MM.1S (cell line): ENCODE measurements around the gene ADAMTS3.

ENCODE experiments used
- DNase-seq: peaks from one replicate; pipeline ENCODE4 v3.0.0-alpha.2; 2015
- H2AFZ ChIP-seq: fragments of 300-600 bp; sonication (generic); 2 replicates; pipeline ENCODE4 v1.6.0; 2016; ENCODE audit warnings: antibody characterized with exemption, low read length
- H3F3A ChIP-seq: fragments of 300-600 bp; sonication (generic); 2 replicates; pipeline ENCODE4 v1.6.1; 2016; ENCODE audit warnings: mild to moderate bottlenecking, antibody characterized with exemption, low read length, moderate library complexity, mixed read lengths; ENCODE audit not compliant: insufficient read depth
- H3K27ac ChIP-seq: fragments of 300-600 bp; sonication (generic); 2 replicates; pipeline ENCODE4 v1.5.1; 2016; ENCODE audit warnings: mild to moderate bottlenecking, low read length
- H3K27me3 ChIP-seq: fragments of 300-600 bp; sonication (generic); replicated peaks from 2 replicates; pipeline ENCODE4 v1.6.0; 2016; ENCODE audit warnings: low read length; ENCODE audit not compliant: insufficient read depth
- H3K36me3 ChIP-seq: fragments of 300-600 bp; sonication (generic); replicated peaks from 2 replicates; pipeline ENCODE4 v1.6.1; 2016; ENCODE audit warnings: mild to moderate bottlenecking, low read length, mixed read lengths; ENCODE audit not compliant: insufficient read depth
- H3K4me1 ChIP-seq: fragments of 300-600 bp; sonication (generic); 2 replicates; pipeline ENCODE4 v1.6.1; 2016; ENCODE audit warnings: low read length, mixed read lengths
- H3K4me2 ChIP-seq: fragments of 300-600 bp; sonication (generic); 2 replicates; pipeline ENCODE4 v1.6.0; 2016; ENCODE audit warnings: low read depth, low read length
- H3K4me3 ChIP-seq: fragments of 300-600 bp; sonication (generic); 2 replicates; pipeline ENCODE4 v1.5.1; 2016; ENCODE audit warnings: low read length, mixed read lengths
- H3K79me2 ChIP-seq: fragments of 300-600 bp; sonication (generic); 2 replicates; pipeline ENCODE4 v1.6.1; 2016; ENCODE audit warnings: mixed run types, low read length, mixed read lengths
- H3K9ac ChIP-seq: fragments of 300-600 bp; sonication (generic); 2 replicates; pipeline ENCODE4 v1.6.1; 2016; ENCODE audit warnings: low read length, mixed read lengths
- H3K9me2 ChIP-seq: fragments of 300-600 bp; sonication (generic); replicated peaks from 2 replicates; pipeline ENCODE4 v1.6.1; 2016; ENCODE audit warnings: mild to moderate bottlenecking, low read length, mixed read lengths; ENCODE audit not compliant: insufficient read depth
- H3K9me3 ChIP-seq: fragments of 300-600 bp; sonication (generic); replicated peaks from 2 replicates; pipeline ENCODE4 v1.6.1; 2016; ENCODE audit warnings: mild to moderate bottlenecking, low read length, mixed read lengths; ENCODE audit not compliant: insufficient read depth
- H4K20me1 ChIP-seq: fragments of 300-600 bp; sonication (generic); 2 replicates; pipeline ENCODE4 v1.6.1; 2016; ENCODE audit warnings: mild to moderate bottlenecking, low read length, moderate library complexity, mixed read lengths; ENCODE audit not compliant: insufficient read depth
- EZH2 ChIP-seq: fragments of 300-600 bp; sonication (generic); optimal IDR thresholded peaks from 2 replicates; pipeline ENCODE3; 2017; ENCODE audit warnings: low read depth, mild to moderate bottlenecking, antibody characterized with exemption, low read length, mixed read lengths
- EZH2phosphoT487 ChIP-seq: fragments of 300-600 bp; sonication (generic); IDR thresholded peaks from 2 replicates; pipeline ENCODE4 v1.6.1; 2018; ENCODE audit warnings: antibody characterized with exemption, low read length
- TF ChIP-seq, protein P1 (sequence below): fragments of 300-600 bp; sonication (generic); IDR thresholded peaks from 2 replicates; pipeline ENCODE4 v1.5.1; 2016; ENCODE audit warnings: antibody characterized with exemption, low read length, mixed read lengths

ADAMTS3 gene

GRCh38 chr4:72558655-72559054 is 10.4 kb downstream of the ADAMTS3 start:
- H3K4me3 ChIP-seq = no peak overlapping the region
- no peak overlapping the region for H2AFZ ChIP-seq
- DNase-seq = no peak
- H3F3A ChIP-seq = no peaks in the 10 kb centered on the region
- no peaks in the 10 kb centered on the region for H3K4me1 ChIP-seq
- no peaks in the 10 kb centered on the region for H3K36me3 ChIP-seq
- H3K9me3 ChIP-seq = no peaks in the 10 kb centered on the region
- H3K9me2 ChIP-seq = no peaks in the 10 kb centered on the region
- H3K27me3 ChIP-seq = no peaks in the 10 kb centered on the region
- H3K27ac ChIP-seq = no peak overlapping the region
- H3K79me2 ChIP-seq = no peaks in the 10 kb centered on the region
- no peaks in the 10 kb centered on the region for H4K20me1 ChIP-seq
- TF ChIP-seq EZH2 = no peak
- TF ChIP-seq EZH2phosphoT487 = no peak
- TF ChIP-seq, protein P1, sequence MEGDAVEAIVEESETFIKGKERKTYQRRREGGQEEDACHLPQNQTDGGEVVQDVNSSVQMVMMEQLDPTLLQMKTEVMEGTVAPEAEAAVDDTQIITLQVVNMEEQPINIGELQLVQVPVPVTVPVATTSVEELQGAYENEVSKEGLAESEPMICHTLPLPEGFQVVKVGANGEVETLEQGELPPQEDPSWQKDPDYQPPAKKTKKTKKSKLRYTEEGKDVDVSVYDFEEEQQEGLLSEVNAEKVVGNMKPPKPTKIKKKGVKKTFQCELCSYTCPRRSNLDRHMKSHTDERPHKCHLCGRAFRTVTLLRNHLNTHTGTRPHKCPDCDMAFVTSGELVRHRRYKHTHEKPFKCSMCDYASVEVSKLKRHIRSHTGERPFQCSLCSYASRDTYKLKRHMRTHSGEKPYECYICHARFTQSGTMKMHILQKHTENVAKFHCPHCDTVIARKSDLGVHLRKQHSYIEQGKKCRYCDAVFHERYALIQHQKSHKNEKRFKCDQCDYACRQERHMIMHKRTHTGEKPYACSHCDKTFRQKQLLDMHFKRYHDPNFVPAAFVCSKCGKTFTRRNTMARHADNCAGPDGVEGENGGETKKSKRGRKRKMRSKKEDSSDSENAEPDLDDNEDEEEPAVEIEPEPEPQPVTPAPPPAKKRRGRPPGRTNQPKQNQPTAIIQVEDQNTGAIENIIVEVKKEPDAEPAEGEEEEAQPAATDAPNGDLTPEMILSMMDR = no peak
- H3K9ac ChIP-seq = no peak overlapping the region
- no peak overlapping the region for H3K4me2 ChIP-seq

GRCh38 chr4:72557021-72557420 is 12.0 kb downstream of the ADAMTS3 start:
- Histone ChIP-seq H3K27me3 (no peaks in the 10 kb centered on the region), H3K4me3 (no peak overlapping the region), H3K9me2 (no peaks in the 10 kb centered on the region), H3K27ac (no peak overlapping the region), H3K4me2 (no peak overlapping the region), H3K4me1 (no peaks in the 10 kb centered on the region), H3K36me3 (no peaks in the 10 kb centered on the region), H2AFZ (no peak overlapping the region), H3K9me3 (no peaks in the 10 kb centered on the region), H3K79me2 (no peaks in the 10 kb centered on the region), H3K9ac (no peak overlapping the region), H3F3A (no peaks in the 10 kb centered on the region), H4K20me1 (no peaks in the 10 kb centered on the region)
- DNase-seq = no peak
- TF ChIP-seq EZH2phosphoT487 (no peak), EZH2 (no peak)
- TF ChIP-seq, protein P1 = no peak

GRCh38 chr4:72555377-72555831 is 13.6 kb downstream of the ADAMTS3 start:
- Histone ChIP-seq H3K9ac (no peak overlapping the region), H3K27me3 (no peaks in the 10 kb centered on the region), H3K9me3 (no peaks in the 10 kb centered on the region), H3K79me2 (no peaks in the 10 kb centered on the region), H3K9me2 (no peaks in the 10 kb centered on the region), H3K4me3 (no peak overlapping the region), H2AFZ (no peak overlapping the region), H3K4me2 (no peak overlapping the region), H3F3A (no peaks in the 10 kb centered on the region), H3K36me3 (no peaks in the 10 kb centered on the region), H3K4me1 (no peaks in the 10 kb centered on the region), H3K27ac (no peak overlapping the region), H4K20me1 (no peaks in the 10 kb centered on the region)
- no peak for TF ChIP-seq EZH2phosphoT487
- TF ChIP-seq, protein P1 = no peak
- TF ChIP-seq EZH2 = no peak
- no peak for DNase-seq
